Caco-2 (cell line): Measurements from ENCODE around the gene PTH1R. TPM values are rescaled to one million over a fixed set of nuclear protein-coding genes. Genes with fewer than 3 reads are reported as not detected.
A peak's percentile ranks its signal among the peaks of the same experiment; 100 is the strongest.

Experiments
- BruUV-seq: library from RNA; stranded (reverse); fragments of 400-500 nt; replicated peaks from 2 replicates; lab custom pipeline; 2021; lab: Mats Ljungman, UMichigan
- CTCF ChIA-PET: fragments of 300-600 bp; sonication (Branson Sonifier 250); formaldehyde crosslinking; loops from one replicate; lab custom pipeline; 2022; ENCODE audit warnings: antibody characterized with exemption; lab: Charles Lee
- POLR2A ChIA-PET: fragments of 300-600 bp; sonication (Branson Sonifier 250); formaldehyde crosslinking; loops from one replicate; lab custom pipeline; 2022; ENCODE audit warnings: antibody characterized with exemption; lab: Charles Lee
- DNase-seq, 2 experiments: peaks; one replicate each; pipeline versions ENCODE4 v3.0.0 to v3.0.0-alpha.2; 2020 to 2022
- H3K27me3 ChIP-seq: replicated peaks from 2 replicates; pipeline ENCODE4 v1.6.0; 2011; ENCODE audit warnings: low read length; ENCODE audit not compliant: control insufficient read depth, insufficient read depth
- H3K36me3 ChIP-seq: 2 replicates; pipeline ENCODE4 v1.5.1; 2011; ENCODE audit warnings: low read length; ENCODE audit not compliant: control insufficient read depth, insufficient read depth
- H3K4me1 ChIP-seq: fragments of 250-450 bp; sonication (Bioruptor Pico); 2 replicates; pipeline ENCODE4 v1.5.1; 2020; ENCODE audit warnings: mild to moderate bottlenecking
- H3K4me3 ChIP-seq: 2 replicates; pipeline ENCODE4 v1.5.1; 2011; ENCODE audit warnings: low read depth, mild to moderate bottlenecking, control low read depth, low read length
- H3K9me3 ChIP-seq: fragments of 250-450 bp; sonication (Bioruptor Pico); 2 replicates; pipeline ENCODE4 v1.5.1; 2020; ENCODE audit warnings: mild to moderate bottlenecking, moderate library complexity
- H3K27ac Mint-ChIP-seq: one replicate; pipeline ENCODE4 v1.8.0; 2022; ENCODE audit warnings: mixed read lengths; ENCODE audit not compliant: unreplicated experiment
- H3K27me3 Mint-ChIP-seq: one replicate; pipeline ENCODE4 v1.8.0; 2022; ENCODE audit warnings: mixed read lengths; ENCODE audit not compliant: insufficient read depth, unreplicated experiment
- H3K36me3 Mint-ChIP-seq: one replicate; pipeline ENCODE4 v1.8.0; 2022; ENCODE audit warnings: mild to moderate bottlenecking, mixed read lengths; ENCODE audit not compliant: insufficient read depth, unreplicated experiment
- H3K4me1 Mint-ChIP-seq: one replicate; pipeline ENCODE4 v1.8.0; 2022; ENCODE audit warnings: low read depth, mixed read lengths; ENCODE audit not compliant: unreplicated experiment
- H3K4me3 Mint-ChIP-seq: one replicate; pipeline ENCODE4 v1.8.0; 2022; ENCODE audit warnings: mild to moderate bottlenecking, moderate library complexity, mixed read lengths; ENCODE audit not compliant: unreplicated experiment
- H3K9me3 Mint-ChIP-seq: one replicate; pipeline ENCODE4 v1.8.0; 2022; ENCODE audit warnings: mixed read lengths; ENCODE audit not compliant: unreplicated experiment
- intact Hi-C: fragments of 100-400 bp; cut with micrococcal nuclease; formaldehyde crosslinking; loops from one replicate; pipeline ENCODE4 v1.10.0; 2022; ENCODE audit not compliant: unreplicated experiment
- total RNA-seq: library from RNA; stranded (reverse); gene quantifications from 2 replicates; pipeline ENCODE4 v1.2.3, GENCODE V29; 2022
- TF ChIP-seq, protein P1 (sequence below), 2 experiments: fragments of 200-600 bp in 1 of 2; IDR thresholded peaks; 1 replicate in 1 of 2; 2 replicates in 1 of 2; pipeline versions ENCODE4 v1.5.1 to v1.8.0; 2011 to 2022; ENCODE audit warnings: antibody characterized with exemption in 1 of 2, control low read depth in 1 of 2, inconsistent platforms in 1 of 2, low read depth in 1 of 2, low read length in 1 of 2, mild to moderate bottlenecking in 1 of 2, moderate library complexity in 1 of 2; ENCODE audit not compliant: insufficient read depth in 1 of 2, severe bottlenecking in 1 of 2, unreplicated experiment in 1 of 2

PTH1R gene
- total RNA-seq, 1 experiment from 2014 or later = 5.1 TPM

DNA sequence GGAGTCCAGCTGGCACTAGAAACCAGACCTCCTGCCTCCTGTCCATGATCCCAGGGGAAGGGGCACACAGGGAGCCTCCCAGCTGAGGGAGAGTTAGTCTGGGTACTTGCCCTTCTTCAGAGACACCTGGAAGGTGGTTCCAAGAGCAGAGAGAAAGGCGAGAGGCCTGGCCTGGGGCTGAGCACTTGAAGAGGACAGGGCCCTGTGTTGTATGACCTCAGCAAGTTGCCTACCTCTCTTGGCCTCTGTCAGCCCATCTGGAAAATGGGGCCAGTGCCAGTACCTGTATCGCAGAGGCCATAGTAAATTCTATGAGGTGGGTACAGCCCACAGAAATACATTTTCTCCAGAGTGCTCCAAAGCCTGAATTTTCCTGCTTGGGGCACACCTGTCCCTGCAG lies 19.5 kb downstream of the PTH1R start:
- Histone ChIP-seq H3K4me3 (no peak overlapping the region), H3K36me3 (no peaks in the 10 kb centered on the region), H3K27me3 (no peaks in the 10 kb centered on the region), H3K9me3 (no peaks in the 10 kb centered on the region), H3K4me1 (0 out of 2 replicates have a peak, but pooled peaks cover 3% of the 10 kb centered on the region)
- Mint-ChIP-seq H3K4me3 (no peak overlapping the region), H3K36me3 (no peaks in the 10 kb centered on the region), H3K4me1 (no peaks in the 10 kb centered on the region), H3K9me3 (no peaks in the 10 kb centered on the region), H3K27ac (no peak overlapping the region), H3K27me3 (no peaks in the 10 kb centered on the region)
- TF ChIP-seq, protein P1, sequence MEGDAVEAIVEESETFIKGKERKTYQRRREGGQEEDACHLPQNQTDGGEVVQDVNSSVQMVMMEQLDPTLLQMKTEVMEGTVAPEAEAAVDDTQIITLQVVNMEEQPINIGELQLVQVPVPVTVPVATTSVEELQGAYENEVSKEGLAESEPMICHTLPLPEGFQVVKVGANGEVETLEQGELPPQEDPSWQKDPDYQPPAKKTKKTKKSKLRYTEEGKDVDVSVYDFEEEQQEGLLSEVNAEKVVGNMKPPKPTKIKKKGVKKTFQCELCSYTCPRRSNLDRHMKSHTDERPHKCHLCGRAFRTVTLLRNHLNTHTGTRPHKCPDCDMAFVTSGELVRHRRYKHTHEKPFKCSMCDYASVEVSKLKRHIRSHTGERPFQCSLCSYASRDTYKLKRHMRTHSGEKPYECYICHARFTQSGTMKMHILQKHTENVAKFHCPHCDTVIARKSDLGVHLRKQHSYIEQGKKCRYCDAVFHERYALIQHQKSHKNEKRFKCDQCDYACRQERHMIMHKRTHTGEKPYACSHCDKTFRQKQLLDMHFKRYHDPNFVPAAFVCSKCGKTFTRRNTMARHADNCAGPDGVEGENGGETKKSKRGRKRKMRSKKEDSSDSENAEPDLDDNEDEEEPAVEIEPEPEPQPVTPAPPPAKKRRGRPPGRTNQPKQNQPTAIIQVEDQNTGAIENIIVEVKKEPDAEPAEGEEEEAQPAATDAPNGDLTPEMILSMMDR (IDR thresholded peaks at IDR 0.05; ENCODE audit: insufficient read depth in 1 of 2, low read depth in 1 of 2, low read length in 1 of 2, severe bottlenecking in 1 of 2, unreplicated experiment in 1 of 2) = no peak
- no TSS peak for BruUV-seq
- ChIA-PET POLR2A (no interaction called here), CTCF (interaction anchor here (1.3 kb wide), 1 partner anchor 12 kb away, joined by 7 read pairs; no protein-coding TSS in a partner anchor)
- DNase-seq = no peak
- intact Hi-C loops = loop anchor here (10.0 kb wide), 2 partner anchors 302 to 412 kb away; no protein-coding TSS in a partner anchor

DNA sequence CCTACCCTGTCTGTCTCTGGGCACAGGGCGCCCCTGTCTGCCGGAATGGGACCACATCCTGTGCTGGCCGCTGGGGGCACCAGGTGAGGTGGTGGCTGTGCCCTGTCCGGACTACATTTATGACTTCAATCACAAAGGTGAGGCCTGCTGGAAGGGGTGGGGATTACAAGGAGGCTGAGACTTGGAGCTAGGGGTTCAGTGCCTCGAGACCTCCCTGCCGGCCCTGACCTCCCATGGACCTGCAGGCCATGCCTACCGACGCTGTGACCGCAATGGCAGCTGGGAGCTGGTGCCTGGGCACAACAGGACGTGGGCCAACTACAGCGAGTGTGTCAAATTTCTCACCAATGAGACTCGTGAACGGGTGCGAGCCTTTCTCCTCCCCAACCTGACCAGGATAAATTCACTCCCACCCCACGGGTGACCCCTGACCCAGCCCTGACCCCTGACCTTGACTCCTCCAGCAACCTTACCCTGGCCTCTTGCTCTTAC lies 20.4 kb downstream of the PTH1R start:
- no peaks in the 10 kb centered on the region for H3K4me1 ChIP-seq
- Mint-ChIP-seq H3K4me1 (no peaks in the 10 kb centered on the region), H3K27me3 (no peaks in the 10 kb centered on the region), H3K27ac (no peak overlapping the region), H3K9me3 (no peaks in the 10 kb centered on the region), H3K4me3 (no peak overlapping the region), H3K36me3 (no peaks in the 10 kb centered on the region)
- H3K4me3 ChIP-seq = no peak overlapping the region
- no TSS peak for BruUV-seq
- DNase-seq = peak in 1 of 2 experiments; percentile 34
- POLR2A ChIA-PET = no interaction called here
- H3K36me3 ChIP-seq = no peaks in the 10 kb centered on the region
- intact Hi-C loops = loop anchor here (10.0 kb wide), 2 partner anchors 303 to 413 kb away; no protein-coding TSS in a partner anchor
- TF ChIP-seq, protein P1 (IDR thresholded peaks at IDR 0.05; ENCODE audit: insufficient read depth in 1 of 2, low read depth in 1 of 2, low read length in 1 of 2, severe bottlenecking in 1 of 2, unreplicated experiment in 1 of 2) = peak in 1 of 2 experiments; percentile 23
- no peaks in the 10 kb centered on the region for H3K9me3 ChIP-seq
- no peaks in the 10 kb centered on the region for H3K27me3 ChIP-seq
- CTCF ChIA-PET = interaction anchor here (0.6 to 1.3 kb wide), 3 partner anchors 12 to 52 kb away, joined by 3 to 7 read pairs (median 5); no protein-coding TSS in a partner anchor

- H3K4me1 Mint-ChIP-seq = no peaks in the 10 kb centered on the region
- ChIA-PET CTCF (interaction anchor here (0.6 to 1.3 kb wide), 4 partner anchors 11 to 52 kb away, joined by 3 to 7 read pairs (median 4); no protein-coding TSS in a partner anchor), POLR2A (no interaction called here)
- no peaks in the 10 kb centered on the region for H3K36me3 Mint-ChIP-seq
- H3K4me3 Mint-ChIP-seq = no peak overlapping the region
- no peaks in the 10 kb centered on the region for H3K4me1 ChIP-seq
- TF ChIP-seq, protein P1 (IDR thresholded peaks at IDR 0.05; ENCODE audit: insufficient read depth in 1 of 2, low read depth in 1 of 2, low read length in 1 of 2, severe bottlenecking in 1 of 2, unreplicated experiment in 1 of 2) = no peak
- H3K27ac Mint-ChIP-seq = no peak overlapping the region
- no peaks in the 10 kb centered on the region for H3K9me3 ChIP-seq
- H3K27me3 ChIP-seq = no peaks in the 10 kb centered on the region
- intact Hi-C loops = loop anchor here (10.0 kb wide), 2 partner anchors 304 to 414 kb away; no protein-coding TSS in a partner anchor
- no peak overlapping the region for H3K4me3 ChIP-seq
- no peaks in the 10 kb centered on the region for H3K9me3 Mint-ChIP-seq
- no peak for DNase-seq
- no TSS peak for BruUV-seq
- no peaks in the 10 kb centered on the region for H3K27me3 Mint-ChIP-seq
- no peaks in the 10 kb centered on the region for H3K36me3 ChIP-seq
Observed at GRCh38 chr3:46898321-46899150, 21.0 kb downstream of the PTH1R start.
